ENCODE data around the gene AIFM3. TPM values are rescaled to one million over a fixed set of nuclear protein-coding genes. Genes with fewer than 3 reads are reported as not detected.
A peak's percentile ranks its signal among the peaks of the same experiment; 100 is the strongest.

The AIFM3 gene
- total and polyA plus RNA-seq, 2 of the 13 experiments (the other 11 are each of a cell fraction or from before 2014, with no cell fraction given), result 9.0 to 15.3 TPM

GRCh38 chr22:20981787-20982562 lies 14.9 kb downstream of the AIFM3 start, which contains the start of gene LZTR1 (continued):
- TF ChIP-seq THAP8 (CRISPR knock-in tag; IDR thresholded peaks at IDR 0.05; ENCODE audit: borderline replicate concordance) (0 out of 2 replicates have a peak, but pooled peaks have one; percentile 60), SP4 (CRISPR knock-in tag; IDR thresholded peaks at IDR 0.05) (peak; percentile 90), MXD3 (CRISPR knock-in tag; IDR thresholded peaks at IDR 0.05) (peak; percentile 93), SUZ12 (IDR thresholded peaks at IDR 0.05; ENCODE audit: low read depth, low read length) (peak; percentile 55), NFE2L1 (CRISPR knock-in tag; IDR thresholded peaks at IDR 0.05; ENCODE audit: borderline replicate concordance) (no peak), ONECUT2 (CRISPR knock-in tag; IDR thresholded peaks at IDR 0.05) (0 out of 2 replicates have a peak, but pooled peaks have one; percentile 24), AKAP8 (CRISPR knock-in tag; IDR thresholded peaks at IDR 0.05) (peak; percentile 97), ZNF274 (CRISPR knock-in tag; IDR thresholded peaks at IDR 0.05) (peak; percentile 88), CERS6 (CRISPR knock-in tag; IDR thresholded peaks at IDR 0.05) (peak; percentile 83; the same call in 1 of the 2 replicates), ZBTB14 (CRISPR knock-in tag; IDR thresholded peaks at IDR 0.05) (peak; percentile 72), ZNF451 (CRISPR knock-in tag; IDR thresholded peaks at IDR 0.05) (peak; percentile 89), REL (CRISPR knock-in tag; conservative IDR thresholded peaks at IDR 0.05) (no peak), NRL (CRISPR knock-in tag; IDR thresholded peaks at IDR 0.05; ENCODE audit: borderline replicate concordance) (peak; percentile 95), ARID2 (CRISPR knock-in tag; IDR thresholded peaks at IDR 0.05; ENCODE audit: borderline replicate concordance) (peak; percentile 89; the same call in 1 of the 2 replicates), ATF7-NPFF (CRISPR knock-in tag; IDR thresholded peaks at IDR 0.05; ENCODE audit: low read depth) (peak; percentile 87), ESRRA (CRISPR knock-in tag; IDR thresholded peaks at IDR 0.05; ENCODE audit: low read depth) (peak; percentile 87), ATF5 (CRISPR knock-in tag; IDR thresholded peaks at IDR 0.05; ENCODE audit: low read depth) (peak; percentile 14; the same call in 1 of the 2 replicates), MLLT10 (CRISPR knock-in tag; IDR thresholded peaks at IDR 0.05) (0 out of 2 replicates have a peak, but pooled peaks have one; percentile 79), NONO (IDR thresholded peaks at IDR 0.05) (no peak), NONO (CRISPR knock-in tag; conservative IDR thresholded peaks at IDR 0.05) (peak; percentile 86; the same call in 1 of the 2 replicates), TARDBP (CRISPR knock-in tag; IDR thresholded peaks at IDR 0.05) (peak; percentile 96), TRIM22 (IDR thresholded peaks at IDR 0.05) (no peak), CREB3 (CRISPR knock-in tag; IDR thresholded peaks at IDR 0.05) (peak; percentile 98)
